ENCODE measurements around the gene PLA2G4A.

- TF ChIP-seq POLR2AphosphoS5 (IDR thresholded peaks at IDR 0.05; ENCODE audit: low read depth, low read length): no peak
- TF ChIP-seq TAF1 (IDR thresholded peaks at IDR 0.05; ENCODE audit: borderline replicate concordance, low read depth, low read length): no peak
Measured at GRCh38 chr1:186965847-186966246, 137.1 kb downstream of the PLA2G4A start.
